Ascending aorta (tissue), 2 donors: ENCODE results near the gene SP3. TPM values are rescaled to one million over a fixed set of nuclear protein-coding genes. Genes with fewer than 3 reads are reported as not detected.

Source experiments
- DNase-seq, 2 donors: peaks; one replicate each; pipeline ENCODE4 v3.0.0-alpha.2; 2019; ENCODE audit warnings: low spot score in 2 of 2
- H3K27ac ChIP-seq, 2 donors: fragments of 200-600 bp; sonication (generic); one replicate each; pipeline ENCODE4 v1.5.1; 2016 to 2017; ENCODE audit warnings: mild to moderate bottlenecking in 1 of 2
- H3K27me3 ChIP-seq: fragments of 200-600 bp; sonication (generic); one replicate; pipeline ENCODE4 v1.5.1; 2017
- H3K36me3 ChIP-seq, 2 donors: fragments of 200-600 bp; sonication (generic); one replicate each; pipeline ENCODE4 v1.5.1; 2016
- H3K4me1 ChIP-seq, 2 donors: fragments of 200-600 bp; sonication (generic); one replicate each; pipeline ENCODE4 v1.5.1; 2016 to 2017; ENCODE audit warnings: mild to moderate bottlenecking in 1 of 2
- H3K4me3 ChIP-seq, 2 donors: fragments of 200-600 bp; sonication (generic); one replicate each; pipeline ENCODE4 v1.5.1; 2016 to 2017; ENCODE audit warnings: mild to moderate bottlenecking in 1 of 2
- H3K9me3 ChIP-seq, 2 donors: fragments of 200-600 bp; sonication (generic); one replicate each; pipeline ENCODE4 v1.5.1; 2016
- intact Hi-C: fragments of 100-400 bp; cut with DNase I; formaldehyde crosslinking; loops from one replicate; pipeline ENCODE4 v1.15.1; 2023
- total RNA-seq: library from RNA; depleted of rRNA; stranded (reverse); fragments of >200 nt; gene quantifications from one replicate; pipeline ENCODE4 v1.1.0, GENCODE V29; 2016
- TF ChIP-seq, protein P1 (sequence below), 3 experiments: fragments of 200-600 bp in 2 of 3; fragments of 450-650 bp in 1 of 3; sonication (generic) in 2 of 3; IDR thresholded peaks; one replicate each; pipeline ENCODE4 v1.5.1; 2016 to 2019; ENCODE audit warnings: antibody characterized with exemption in 3 of 3, mild to moderate bottlenecking in 1 of 3, moderate library complexity in 1 of 3

SP3 gene
- total RNA-seq, 1 donor from 2014 or later: 58.0 TPM

DNA sequence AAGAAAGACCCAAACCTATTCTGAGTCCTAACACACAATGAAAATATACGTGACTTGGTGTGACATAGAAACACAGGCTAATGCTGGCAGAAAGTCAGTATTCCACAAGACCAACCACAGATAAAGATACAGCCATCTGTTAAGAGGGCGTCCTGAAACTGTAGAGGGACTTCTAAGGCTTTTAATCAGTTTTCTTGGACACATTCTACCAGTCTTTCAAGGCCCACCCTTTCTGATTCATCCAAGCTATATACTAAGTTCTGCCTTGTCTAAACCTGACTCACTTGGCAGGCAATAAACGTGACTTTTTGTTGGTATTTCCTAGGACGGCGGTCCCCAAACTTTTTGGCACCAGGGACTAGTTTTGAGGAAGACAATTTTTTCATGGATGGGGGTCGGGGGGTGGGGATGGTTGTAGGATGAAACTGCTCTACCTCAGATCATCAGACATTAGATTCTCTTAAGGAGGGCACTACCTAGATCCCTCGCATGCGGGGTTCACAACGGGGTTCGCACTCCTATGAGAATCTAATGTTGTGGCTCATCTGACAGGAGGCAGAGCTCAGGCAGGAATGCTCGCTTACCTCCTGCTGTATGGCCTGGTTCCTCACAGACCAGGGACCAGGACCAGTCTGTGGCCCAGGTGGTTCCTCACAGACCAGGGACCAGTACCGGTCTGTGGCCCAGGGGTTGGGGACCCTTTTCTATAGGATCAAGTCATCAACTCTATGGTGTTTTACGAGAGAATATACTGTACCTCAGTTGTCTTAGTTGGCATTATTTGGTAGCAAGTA, 61.4 kb downstream of the SP3 start:
- Histone ChIP-seq H3K9me3 (no peaks in the 10 kb centered on the region), H3K27ac (no peak overlapping the region), H3K36me3 (peaks cover 15 to 24% of the 10 kb centered on the region in 2 donors), H3K4me3 (no peak overlapping the region), H3K27me3 (no peaks in the 10 kb centered on the region), H3K4me1 (no peaks in the 10 kb centered on the region)
- intact Hi-C loops: no loop called here
- TF ChIP-seq, protein P1, sequence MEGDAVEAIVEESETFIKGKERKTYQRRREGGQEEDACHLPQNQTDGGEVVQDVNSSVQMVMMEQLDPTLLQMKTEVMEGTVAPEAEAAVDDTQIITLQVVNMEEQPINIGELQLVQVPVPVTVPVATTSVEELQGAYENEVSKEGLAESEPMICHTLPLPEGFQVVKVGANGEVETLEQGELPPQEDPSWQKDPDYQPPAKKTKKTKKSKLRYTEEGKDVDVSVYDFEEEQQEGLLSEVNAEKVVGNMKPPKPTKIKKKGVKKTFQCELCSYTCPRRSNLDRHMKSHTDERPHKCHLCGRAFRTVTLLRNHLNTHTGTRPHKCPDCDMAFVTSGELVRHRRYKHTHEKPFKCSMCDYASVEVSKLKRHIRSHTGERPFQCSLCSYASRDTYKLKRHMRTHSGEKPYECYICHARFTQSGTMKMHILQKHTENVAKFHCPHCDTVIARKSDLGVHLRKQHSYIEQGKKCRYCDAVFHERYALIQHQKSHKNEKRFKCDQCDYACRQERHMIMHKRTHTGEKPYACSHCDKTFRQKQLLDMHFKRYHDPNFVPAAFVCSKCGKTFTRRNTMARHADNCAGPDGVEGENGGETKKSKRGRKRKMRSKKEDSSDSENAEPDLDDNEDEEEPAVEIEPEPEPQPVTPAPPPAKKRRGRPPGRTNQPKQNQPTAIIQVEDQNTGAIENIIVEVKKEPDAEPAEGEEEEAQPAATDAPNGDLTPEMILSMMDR (IDR thresholded peaks at IDR 0.05): no peak
- DNase-seq: no peak

DNA sequence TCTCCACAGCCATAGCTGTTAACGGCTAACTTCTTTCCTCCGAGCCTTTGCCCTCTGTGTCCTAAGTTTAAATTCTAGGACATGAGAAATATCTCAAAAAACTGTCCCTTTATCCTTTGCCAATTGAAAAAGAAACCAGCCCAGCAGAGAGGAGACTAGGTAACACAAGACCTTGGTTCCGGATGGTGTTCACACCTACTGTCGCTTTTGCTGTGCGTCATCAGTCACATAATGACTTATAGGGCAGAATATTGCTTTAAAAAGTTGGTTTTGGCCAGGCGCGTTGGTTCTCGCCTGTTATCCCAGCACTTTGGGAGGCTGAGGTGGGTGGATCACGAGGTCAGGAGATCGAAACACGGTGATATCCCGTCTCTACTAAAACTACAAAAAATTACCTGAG, 66.2 kb downstream of the SP3 start:
- no peaks in the 10 kb centered on the region for H3K4me1 ChIP-seq
- TF ChIP-seq, protein P1 (IDR thresholded peaks at IDR 0.05): no peak
- intact Hi-C loops: no loop called here

DNA sequence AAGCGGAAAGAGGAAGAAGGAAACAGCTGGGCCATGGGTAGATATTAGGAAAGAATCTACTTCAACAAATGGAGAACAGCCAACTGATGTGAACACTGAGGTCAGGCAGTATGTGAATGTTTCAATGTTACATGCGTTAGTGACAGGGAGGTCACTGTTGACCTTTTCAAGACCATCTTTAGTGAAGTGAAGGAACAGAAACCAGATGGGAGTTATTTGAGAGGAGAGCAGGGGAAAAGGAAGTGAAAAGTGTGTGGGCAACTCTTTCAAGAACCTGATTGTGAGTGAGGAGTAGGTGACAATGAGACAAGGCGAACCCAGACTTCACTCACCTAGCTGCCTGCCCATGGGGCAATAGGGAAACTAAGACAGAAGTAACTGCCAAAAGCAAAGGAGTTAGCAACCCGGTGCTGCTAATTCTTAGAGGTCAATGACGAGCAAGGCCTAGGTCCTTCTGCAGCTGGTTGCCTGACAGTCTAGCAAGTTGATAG, 67.0 kb downstream of the SP3 start:
- DNase-seq: no peak
- Histone ChIP-seq H3K27me3 (no peaks in the 10 kb centered on the region), H3K9me3 (no peaks in the 10 kb centered on the region), H3K36me3 (no peaks in the 10 kb centered on the region), H3K27ac (no peak overlapping the region), H3K4me3 (no peak overlapping the region), H3K4me1 (no peaks in the 10 kb centered on the region)
- intact Hi-C loops: no loop called here
- TF ChIP-seq, protein P1 (IDR thresholded peaks at IDR 0.05): no peak

More for the DNA sequence above, 66.2 kb downstream of the SP3 start:
- Histone ChIP-seq H3K4me3 (no peak overlapping the region), H3K36me3 (no peaks in the 10 kb centered on the region), H3K9me3 (no peaks in the 10 kb centered on the region), H3K27ac (no peak overlapping the region), H3K27me3 (no peaks in the 10 kb centered on the region)
- DNase-seq: no peak

DNA sequence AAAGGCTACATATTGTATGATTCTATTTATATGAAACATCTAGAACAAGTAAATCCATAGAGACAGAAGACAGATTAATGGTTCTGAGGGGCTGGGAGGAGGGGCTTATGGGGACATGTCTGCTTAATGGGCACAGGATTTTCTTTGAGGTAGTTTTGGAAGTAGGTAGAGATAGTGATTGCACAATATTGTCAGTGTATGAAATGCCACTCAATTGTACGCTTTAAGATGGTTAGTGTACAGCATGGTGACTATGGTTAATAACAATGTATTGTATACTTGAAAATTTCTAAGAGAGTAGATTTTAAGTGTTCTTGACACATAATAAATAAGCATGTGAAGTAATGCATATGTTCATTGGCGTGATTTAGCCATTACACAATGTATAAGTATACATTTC, 68.4 kb downstream of the SP3 start:
- H3K9me3 ChIP-seq: no peaks in the 10 kb centered on the region
- DNase-seq: no peak
- H3K36me3 ChIP-seq: no peaks in the 10 kb centered on the region
- no peaks in the 10 kb centered on the region for H3K4me1 ChIP-seq
- TF ChIP-seq, protein P1 (IDR thresholded peaks at IDR 0.05): no peak
- no peak overlapping the region for H3K4me3 ChIP-seq
- H3K27ac ChIP-seq: no peak overlapping the region
- no peaks in the 10 kb centered on the region for H3K27me3 ChIP-seq
- intact Hi-C loops: no loop called here

DNA sequence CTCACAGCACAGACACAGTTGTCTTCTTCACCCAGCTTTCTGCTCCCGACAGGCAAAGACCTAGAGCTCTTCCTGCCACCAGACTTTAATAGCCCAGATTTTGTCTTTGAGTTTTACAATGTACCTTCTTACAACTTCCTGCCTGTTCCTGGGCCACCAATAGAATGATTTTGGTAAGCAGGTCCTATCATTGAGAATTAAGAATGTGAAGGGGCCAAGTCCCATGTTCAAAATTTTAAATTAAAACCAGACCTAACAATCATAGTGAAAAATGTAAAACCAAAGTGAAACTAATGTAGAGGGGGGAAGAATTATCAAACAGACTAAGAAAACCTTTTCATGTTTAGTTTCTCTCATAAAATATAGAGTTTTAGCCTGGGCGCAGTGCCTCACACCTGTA, 72.8 kb downstream of the SP3 start:
- Histone ChIP-seq H3K36me3 (no peaks in the 10 kb centered on the region), H3K9me3 (no peaks in the 10 kb centered on the region), H3K4me3 (no peak overlapping the region), H3K4me1 (no peaks in the 10 kb centered on the region), H3K27me3 (no peaks in the 10 kb centered on the region), H3K27ac (no peak overlapping the region)
- no peak for DNase-seq
- TF ChIP-seq, protein P1 (IDR thresholded peaks at IDR 0.05): no peak
- intact Hi-C loops: no loop called here
